ENCODE results near the gene QSER1.
"Not testable (repeated sequence)": the region's sequence is repeated elsewhere in the genome, so short reads cannot be mapped to it uniquely, and the experiment has no call there.

QSER1 gene

DNA sequence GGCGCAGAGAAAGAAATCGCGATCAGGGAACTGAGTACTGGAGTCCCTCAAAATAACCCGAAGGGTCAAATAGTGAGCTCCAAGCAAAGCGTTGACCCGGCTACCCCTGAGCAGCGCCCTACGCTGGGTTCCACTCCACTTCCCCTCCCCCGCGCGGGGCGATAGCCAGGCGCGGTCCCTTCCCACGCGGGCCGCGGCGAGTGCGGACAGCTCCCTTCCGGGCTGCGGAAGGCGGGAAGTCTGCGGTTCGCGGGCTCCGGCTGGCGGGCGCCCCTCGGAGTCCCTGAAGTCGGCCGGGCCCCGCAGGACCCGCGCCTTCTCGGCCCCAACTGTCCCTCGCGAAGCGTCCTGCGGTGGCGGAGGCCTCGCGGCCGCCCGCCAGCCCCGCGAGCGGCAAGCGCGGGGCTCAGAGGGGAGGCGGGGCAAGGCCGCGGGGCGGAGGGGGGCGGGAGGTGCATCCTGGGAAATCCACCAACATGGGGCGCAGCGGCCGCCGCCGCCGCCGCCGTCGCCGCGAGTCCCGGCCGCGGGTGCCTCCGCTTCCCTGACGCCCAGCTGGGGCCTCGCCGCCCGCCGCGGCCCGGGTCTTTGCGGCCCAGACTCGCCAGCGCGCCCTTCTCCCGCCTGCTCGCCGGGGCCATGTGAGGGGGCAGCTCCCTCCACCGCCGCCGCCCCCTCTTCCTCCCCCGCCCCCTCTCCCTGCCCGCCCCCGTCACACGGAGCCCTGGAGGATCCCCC, at the start of gene QSER1:
Gene QSER1, plus strand, starts transcription at position 457 of the 738 bp plus-strand sequence. CDS start 315 bp downstream, outside the sequence.
- DNase-seq = peak; percentile 56 to 77

DNA sequence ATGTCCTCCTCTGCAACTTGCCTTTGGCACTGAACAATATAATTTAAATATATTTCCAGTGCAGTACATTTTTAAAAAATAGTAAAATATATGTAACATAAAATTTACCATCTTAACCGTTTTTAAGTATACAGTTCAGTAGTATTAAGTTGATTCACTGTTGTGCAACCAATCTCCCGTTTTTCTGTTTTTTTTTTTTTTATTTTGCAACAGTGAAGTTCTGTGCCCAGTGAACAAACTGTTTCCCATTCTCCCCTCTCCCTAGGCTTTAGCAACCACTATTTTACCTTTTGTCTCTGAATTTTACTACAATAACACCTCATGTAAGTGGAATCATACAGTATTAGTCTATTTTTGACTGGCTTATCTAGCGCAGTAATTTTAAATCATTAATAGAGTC, 49.1 kb upstream of the QSER1 start:
- no peak for DNase-seq

- DNase-seq = no peak
These were observed 45.1 kb upstream of the QSER1 start for GRCh38 chr11:32847511-32847910.

DNA sequence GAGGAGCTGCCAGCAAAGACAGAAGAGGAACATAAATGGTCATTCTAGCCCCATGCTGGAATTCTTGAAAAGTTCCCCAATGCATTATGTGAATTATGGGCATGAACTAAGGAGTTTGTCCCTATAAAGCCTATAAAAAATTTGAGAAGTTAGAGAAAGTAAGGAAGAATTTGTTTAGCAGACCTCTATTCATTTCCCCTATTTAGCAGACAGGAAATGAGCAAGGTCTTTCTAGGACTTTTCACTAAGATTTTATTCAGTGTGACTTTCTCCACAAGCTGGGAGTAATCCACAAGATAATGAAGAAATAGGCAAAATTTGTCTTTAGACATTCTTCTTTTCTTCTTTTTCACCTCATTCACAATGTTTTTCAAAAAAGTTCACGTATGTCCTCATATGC, 42.9 kb upstream of the QSER1 start:
- no peak for DNase-seq

GRCh38 chr11:32851251-32851650, 41.4 kb upstream of the QSER1 start:
- no peak for DNase-seq

DNA sequence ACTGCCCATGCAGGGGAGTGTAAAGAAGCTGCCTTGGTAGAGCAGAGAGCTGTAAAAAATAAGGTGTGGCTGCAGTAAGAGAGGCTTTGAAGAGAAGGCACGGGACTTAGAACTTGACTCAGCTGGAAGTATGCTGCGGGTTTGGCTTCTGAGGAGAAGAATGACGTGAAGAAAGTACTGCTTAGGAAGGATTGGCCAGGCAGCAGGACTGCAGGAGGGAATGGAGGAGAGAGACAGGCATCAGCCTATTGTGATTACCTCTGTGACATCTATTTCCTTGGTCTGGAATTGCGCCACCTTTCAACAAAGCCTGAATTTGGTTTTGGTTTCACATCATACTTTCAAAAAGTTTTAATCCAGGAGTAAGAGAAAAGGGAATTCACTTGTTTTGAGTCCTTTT, 40.4 kb upstream of the QSER1 start:
- no peak for DNase-seq

- no peak for DNase-seq
These were observed 37.0 kb upstream of the QSER1 start for GRCh38 chr11:32855601-32856000.

- no peak for DNase-seq
These were observed 33.9 kb upstream of the QSER1 start for GRCh38 chr11:32858731-32859130.

DNA sequence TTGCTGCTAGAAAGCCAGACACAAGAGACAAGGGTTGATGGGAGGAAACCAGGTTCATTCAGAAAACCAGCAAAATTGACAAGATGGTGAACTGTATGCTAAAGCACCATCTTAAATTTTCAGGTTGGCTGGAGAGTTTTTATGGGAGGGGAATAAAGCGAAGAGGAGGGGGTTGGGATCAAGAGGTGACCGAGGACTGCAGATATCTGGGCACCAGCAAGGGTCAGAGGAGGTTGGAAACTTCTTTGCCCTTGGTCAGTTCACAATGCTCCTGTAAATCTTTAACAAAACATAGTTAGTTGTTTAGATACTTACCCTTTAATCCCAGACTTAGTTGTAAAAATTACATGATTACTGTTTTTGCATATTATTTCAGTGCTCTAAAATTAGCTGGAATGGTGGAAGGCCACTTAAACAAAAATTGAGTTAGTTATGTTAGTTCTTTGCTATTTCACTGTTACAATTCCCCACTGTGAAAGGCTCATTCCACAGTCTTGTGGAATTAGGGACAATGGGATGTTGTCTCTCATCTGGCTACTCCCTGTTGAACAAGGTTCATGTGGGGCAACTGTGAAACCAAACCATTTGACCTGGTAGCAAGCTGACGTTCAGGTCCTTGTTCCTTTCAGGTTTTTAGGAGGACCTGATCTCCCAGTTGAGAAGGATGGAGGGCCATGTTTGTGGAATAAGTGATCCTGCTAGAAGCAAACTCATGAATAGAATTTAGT, 30.6 kb upstream of the QSER1 start:
- DNase-seq = no peak

- DNase-seq = no peak
These were observed 28.1 kb upstream of the QSER1 start for GRCh38 chr11:32864555-32864954.

GRCh38 chr11:32868752-32869151, 23.9 kb upstream of the QSER1 start:
- DNase-seq = not testable (repeated sequence)

GRCh38 chr11:32870676-32871075, 21.9 kb upstream of the QSER1 start:
- DNase-seq = peak in 1 of 2 experiments; percentile 21

DNA sequence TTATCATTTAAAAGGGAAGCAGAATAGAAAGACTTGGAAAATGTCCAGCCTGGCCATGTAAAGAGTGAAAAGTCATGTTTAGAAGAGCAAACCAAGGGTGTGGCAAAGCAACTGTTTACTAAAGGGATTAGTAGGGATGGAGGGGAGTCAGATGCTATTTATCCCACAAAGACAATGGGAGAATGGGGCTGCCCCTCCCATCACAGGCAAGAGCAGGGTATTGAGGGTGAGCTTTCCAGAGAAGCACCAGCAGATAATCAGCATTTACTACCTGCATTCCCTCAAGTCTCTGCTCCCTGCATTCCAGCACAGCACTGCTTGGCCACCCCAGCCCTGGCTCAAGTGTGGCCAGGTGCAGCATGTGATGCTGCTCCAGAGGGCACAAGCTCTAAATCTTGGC, 18.5 kb upstream of the QSER1 start:
- DNase-seq = no peak

DNA sequence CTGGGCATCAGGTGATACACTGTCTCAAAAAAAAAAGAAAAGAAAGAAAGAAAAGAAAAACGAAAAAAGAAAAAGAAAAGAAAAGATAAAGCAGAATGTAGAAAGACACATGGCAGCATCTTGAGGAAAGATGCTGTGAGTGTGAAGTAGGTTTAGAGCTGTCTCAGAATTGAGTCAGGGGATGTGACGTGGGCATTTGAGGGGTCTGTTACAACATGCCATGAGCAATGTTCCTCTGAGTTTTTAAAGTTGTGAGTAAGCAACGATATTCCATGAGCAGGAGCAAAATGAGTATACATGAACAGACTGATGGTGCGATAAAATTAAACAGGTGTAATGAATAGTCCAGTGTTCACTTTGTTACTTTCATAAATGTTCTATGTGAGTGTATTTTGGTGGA, 11.3 kb upstream of the QSER1 start:
- no peak for DNase-seq

DNA sequence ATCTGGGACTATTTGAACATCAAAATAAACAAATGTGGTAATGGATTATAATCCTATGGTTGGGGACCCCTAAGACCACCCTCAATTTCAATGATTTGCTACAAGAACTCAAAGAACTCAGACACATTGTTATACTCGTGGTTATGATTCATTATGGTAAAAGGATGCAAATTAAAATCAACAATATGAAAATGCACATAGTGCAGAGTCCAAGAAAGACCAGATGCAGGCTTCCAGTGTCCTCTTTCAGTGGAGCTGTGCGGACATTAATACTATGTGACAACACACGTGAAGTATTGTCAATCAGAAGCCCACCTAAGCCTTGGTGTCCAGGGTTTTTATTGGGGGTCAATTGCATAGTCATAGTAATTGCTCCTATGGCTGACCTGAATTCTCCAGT, 9.2 kb upstream of the QSER1 start:
- DNase-seq = no peak

- no peak for DNase-seq
These were observed 8.6 kb upstream of the QSER1 start for GRCh38 chr11:32884023-32884422.

GRCh38 chr11:32884770-32885384, 7.7 kb upstream of the QSER1 start:
- peak in 1 of 2 experiments; percentile 26 for DNase-seq

GRCh38 chr11:32885556-32885955, 7.1 kb upstream of the QSER1 start:
- DNase-seq = no peak

DNA sequence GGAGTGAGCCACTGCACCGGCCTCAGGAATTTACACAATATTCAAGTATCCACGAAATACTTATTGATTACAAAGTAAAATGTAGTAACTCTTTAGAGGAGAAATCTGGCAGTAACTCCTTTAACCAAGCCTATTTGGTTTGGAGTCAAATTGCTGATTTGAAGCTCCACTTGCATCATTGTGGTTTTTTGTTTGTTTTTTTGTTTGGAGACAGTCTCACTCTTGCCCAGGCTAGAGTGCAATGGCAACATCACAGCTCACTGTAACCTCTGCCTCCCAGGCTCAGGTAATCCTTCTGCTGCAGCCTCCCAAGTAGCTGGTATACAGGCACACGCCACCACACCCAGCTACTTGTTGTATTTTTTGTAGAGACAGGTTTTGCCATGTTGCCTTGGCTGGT, 6.4 kb upstream of the QSER1 start:
- DNase-seq = no peak

GRCh38 chr11:32887707-32888383, 4.8 kb upstream of the QSER1 start:
- not testable (repeated sequence) for DNase-seq

DNA sequence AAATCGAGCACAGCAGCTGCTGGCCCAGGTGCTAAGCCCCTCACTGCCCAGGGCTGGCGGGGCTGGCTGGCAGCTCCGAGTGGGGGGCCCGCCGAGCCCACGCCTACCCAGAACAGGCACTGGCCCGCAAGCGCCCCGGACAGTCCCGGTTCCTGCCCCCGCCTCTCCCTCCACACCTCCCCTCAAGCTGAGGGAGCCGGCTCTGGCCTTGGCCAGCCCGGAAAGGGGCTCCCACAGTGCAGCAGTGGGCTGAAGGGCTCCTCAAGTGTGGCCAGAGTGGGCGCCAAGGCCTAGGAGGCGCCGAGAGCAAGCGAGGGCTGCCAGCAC, 4.3 kb upstream of the QSER1 start:
- DNase-seq = not testable (repeated sequence)

GRCh38 chr11:32888805-32889204, 3.8 kb upstream of the QSER1 start:
- no peak for DNase-seq

DNA sequence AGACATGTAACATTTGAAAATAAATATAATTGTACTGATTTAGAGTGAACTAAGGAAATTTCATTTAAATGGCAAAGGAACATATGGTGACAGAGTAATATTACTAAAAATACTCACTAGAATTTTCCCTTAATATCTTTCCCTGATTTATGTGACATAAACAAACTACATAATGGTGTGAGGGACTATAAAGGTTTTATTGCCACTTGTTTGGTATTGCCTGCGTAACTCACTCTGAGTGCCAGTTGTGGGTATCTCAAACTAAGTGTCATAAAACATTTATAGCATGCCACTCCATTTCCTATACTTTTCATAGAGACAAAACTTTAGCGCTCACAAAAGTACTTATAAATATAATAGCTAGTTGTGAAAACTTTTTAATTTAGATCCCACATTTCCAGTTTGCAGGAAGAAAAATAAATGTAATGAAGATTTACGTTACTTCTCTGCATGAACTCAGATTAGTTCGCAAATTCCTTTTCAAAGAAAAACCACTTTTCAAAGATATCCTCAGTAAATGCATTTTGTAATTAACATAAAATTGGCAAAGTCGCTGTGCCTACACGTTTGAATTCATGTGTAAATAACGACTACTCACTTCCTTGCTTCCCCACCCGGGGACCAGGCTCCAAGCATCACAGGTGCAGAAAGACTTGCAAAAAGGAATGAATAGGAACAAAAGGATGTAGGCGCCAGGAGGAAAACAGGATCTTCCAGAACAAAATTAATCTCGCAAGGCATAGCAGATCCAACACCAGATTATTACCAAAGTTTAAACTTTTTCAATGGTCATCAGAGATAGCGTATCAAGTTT, 1.6 kb upstream of the QSER1 start:
- DNase-seq = no peak

Measured in NCI-H446 (cell line).